ENCODE measurements around the gene GALNT9. TPM values are rescaled to one million over a fixed set of nuclear protein-coding genes. Genes with fewer than 3 reads are reported as not detected.

Gene GALNT9
- total RNA-seq, 1 donor from 2014 or later, result 2.1 TPM

- H3K9me3 Mint-ChIP-seq (ENCODE audit: unreplicated experiment), result peaks cover 14% of the 10 kb centered on the region
- FAIRE-seq, result no peak
- Histone ChIP-seq H2AFZ (ENCODE audit: low read depth, low read length) (peak overlapping the region; percentile 99), H3K4me3 (ENCODE audit: insufficient read depth, low read depth, low read length) (peak overlapping the region; percentile 59), H3K9ac (ENCODE audit: low read length) (peak overlapping the region; percentile 63), H3K4me2 (ENCODE audit: low read length) (peak overlapping the region; percentile 97), H4K20me1 (ENCODE audit: insufficient read depth, low read length) (no peaks in the 10 kb centered on the region), H3K27ac (ENCODE audit: low read depth, low read length) (no peak overlapping the region), H3K9me3 (ENCODE audit: insufficient read depth, low read depth, low read length) (peaks cover 15% of the 10 kb centered on the region), H3K36me3 (ENCODE audit: insufficient read depth, low read length) (no peaks in the 10 kb centered on the region), H3K4me1 (ENCODE audit: insufficient read depth, low read length) (peaks cover 7% of the 10 kb centered on the region), H3K27me3 (ENCODE audit: insufficient read depth, low read length) (peaks cover 8% of the 10 kb centered on the region), H3K79me2 (ENCODE audit: insufficient read depth, low read length) (no peaks in the 10 kb centered on the region)
- H3K36me3 Mint-ChIP-seq (ENCODE audit: low read depth, unreplicated experiment), result peaks cover 5% of the 10 kb centered on the region
- peak; percentile 31 for TF ChIP-seq EZH2 (IDR thresholded peaks at IDR 0.05; ENCODE audit: insufficient read depth, low read length)
- TF ChIP-seq CTCF (IDR thresholded peaks at IDR 0.05; ENCODE audit: insufficient read depth, low read depth, low read length), result no peak
- peaks cover 51% of the 10 kb centered on the region for H3K27me3 Mint-ChIP-seq (ENCODE audit: low read depth, unreplicated experiment)
- no peaks in the 10 kb centered on the region for H3K4me1 Mint-ChIP-seq (ENCODE audit: low read depth, unreplicated experiment)
- peak overlapping the region; percentile 83 for H3K4me3 Mint-ChIP-seq (ENCODE audit: unreplicated experiment)
- DNase-seq (ENCODE audit: low read depth), result peak; percentile 73
- H3K27ac Mint-ChIP-seq (ENCODE audit: unreplicated experiment), result peak overlapping the region; percentile 31
Measured at GRCh38 chr12:132189378-132190011, 139.9 kb downstream of the GALNT9 start.

GRCh38 chr12:132188916-132189325 lies 140.5 kb downstream of the GALNT9 start:
- FAIRE-seq (no peak), DNase-seq (ENCODE audit: low read depth) (no peak)
- Histone ChIP-seq H3K79me2 (ENCODE audit: insufficient read depth, low read length) (no peaks in the 10 kb centered on the region), H3K4me1 (ENCODE audit: insufficient read depth, low read length) (peaks cover 7% of the 10 kb centered on the region), H2AFZ (ENCODE audit: low read depth, low read length) (peak overlapping the region; percentile 99), H3K4me3 (ENCODE audit: insufficient read depth, low read depth, low read length) (peak overlapping the region; percentile 59), H3K36me3 (ENCODE audit: insufficient read depth, low read length) (no peaks in the 10 kb centered on the region), H3K9ac (ENCODE audit: low read length) (peak overlapping the region; percentile 63), H3K4me2 (ENCODE audit: low read length) (peak overlapping the region; percentile 97), H3K27me3 (ENCODE audit: insufficient read depth, low read length) (peaks cover 12% of the 10 kb centered on the region), H3K9me3 (ENCODE audit: insufficient read depth, low read depth, low read length) (peaks cover 9% of the 10 kb centered on the region), H3K27ac (ENCODE audit: low read depth, low read length) (no peak overlapping the region), H4K20me1 (ENCODE audit: insufficient read depth, low read length) (no peaks in the 10 kb centered on the region)
- peaks cover 2% of the 10 kb centered on the region for H3K36me3 Mint-ChIP-seq (ENCODE audit: low read depth, unreplicated experiment)
- peak overlapping the region; percentile 31 for H3K27ac Mint-ChIP-seq (ENCODE audit: unreplicated experiment)
- peak overlapping the region; percentile 83 for H3K4me3 Mint-ChIP-seq (ENCODE audit: unreplicated experiment)
- no peaks in the 10 kb centered on the region for H3K4me1 Mint-ChIP-seq (ENCODE audit: low read depth, unreplicated experiment)
- TF ChIP-seq EZH2 (IDR thresholded peaks at IDR 0.05; ENCODE audit: insufficient read depth, low read length), result no peak
- TF ChIP-seq CTCF (IDR thresholded peaks at IDR 0.05; ENCODE audit: insufficient read depth, low read depth, low read length), result no peak
- H3K9me3 Mint-ChIP-seq (ENCODE audit: unreplicated experiment), result peaks cover 9% of the 10 kb centered on the region
- peaks cover 51% of the 10 kb centered on the region for H3K27me3 Mint-ChIP-seq (ENCODE audit: low read depth, unreplicated experiment)

- no peak for FAIRE-seq
- Histone ChIP-seq H3K4me3 (ENCODE audit: insufficient read depth, low read depth, low read length) (no peak overlapping the region), H3K27ac (ENCODE audit: low read depth, low read length) (no peak overlapping the region), H3K79me2 (ENCODE audit: insufficient read depth, low read length) (no peaks in the 10 kb centered on the region), H3K4me2 (ENCODE audit: low read length) (peak overlapping the region; percentile 97), H3K9me3 (ENCODE audit: insufficient read depth, low read depth, low read length) (peaks cover 5% of the 10 kb centered on the region), H4K20me1 (ENCODE audit: insufficient read depth, low read length) (no peaks in the 10 kb centered on the region), H3K4me1 (ENCODE audit: insufficient read depth, low read length) (peaks cover 7% of the 10 kb centered on the region), H2AFZ (ENCODE audit: low read depth, low read length) (no peak overlapping the region), H3K27me3 (ENCODE audit: insufficient read depth, low read length) (peaks cover 12% of the 10 kb centered on the region), H3K9ac (ENCODE audit: low read length) (no peak overlapping the region), H3K36me3 (ENCODE audit: insufficient read depth, low read length) (no peaks in the 10 kb centered on the region)
- H3K27ac Mint-ChIP-seq (ENCODE audit: unreplicated experiment), result no peak overlapping the region
- peaks cover 2% of the 10 kb centered on the region for H3K36me3 Mint-ChIP-seq (ENCODE audit: low read depth, unreplicated experiment)
- H3K27me3 Mint-ChIP-seq (ENCODE audit: low read depth, unreplicated experiment), result peaks cover 47% of the 10 kb centered on the region
- DNase-seq (ENCODE audit: low read depth), result no peak
- H3K4me3 Mint-ChIP-seq (ENCODE audit: unreplicated experiment), result peak overlapping the region; percentile 68
- H3K4me1 Mint-ChIP-seq (ENCODE audit: low read depth, unreplicated experiment), result no peaks in the 10 kb centered on the region
- peaks cover 6% of the 10 kb centered on the region for H3K9me3 Mint-ChIP-seq (ENCODE audit: unreplicated experiment)
- TF ChIP-seq CTCF (IDR thresholded peaks at IDR 0.05; ENCODE audit: insufficient read depth, low read depth, low read length), result no peak
- TF ChIP-seq EZH2 (IDR thresholded peaks at IDR 0.05; ENCODE audit: insufficient read depth, low read length), result no peak
Measured at GRCh38 chr12:132188451-132188901, 140.9 kb downstream of the GALNT9 start.

All from astrocyte (in vitro differentiated cells and primary cell).